ENCODE data around the gene PLIN4. TPM values are rescaled to one million over a fixed set of nuclear protein-coding genes. Genes with fewer than 3 reads are reported as not detected.

The PLIN4 gene
- total and polyA plus RNA-seq, 2 donors (not counting 3 experiments of a cell fraction or from before 2014, with no cell fraction given), result 0.01 TPM; not detected in 1

DNA sequence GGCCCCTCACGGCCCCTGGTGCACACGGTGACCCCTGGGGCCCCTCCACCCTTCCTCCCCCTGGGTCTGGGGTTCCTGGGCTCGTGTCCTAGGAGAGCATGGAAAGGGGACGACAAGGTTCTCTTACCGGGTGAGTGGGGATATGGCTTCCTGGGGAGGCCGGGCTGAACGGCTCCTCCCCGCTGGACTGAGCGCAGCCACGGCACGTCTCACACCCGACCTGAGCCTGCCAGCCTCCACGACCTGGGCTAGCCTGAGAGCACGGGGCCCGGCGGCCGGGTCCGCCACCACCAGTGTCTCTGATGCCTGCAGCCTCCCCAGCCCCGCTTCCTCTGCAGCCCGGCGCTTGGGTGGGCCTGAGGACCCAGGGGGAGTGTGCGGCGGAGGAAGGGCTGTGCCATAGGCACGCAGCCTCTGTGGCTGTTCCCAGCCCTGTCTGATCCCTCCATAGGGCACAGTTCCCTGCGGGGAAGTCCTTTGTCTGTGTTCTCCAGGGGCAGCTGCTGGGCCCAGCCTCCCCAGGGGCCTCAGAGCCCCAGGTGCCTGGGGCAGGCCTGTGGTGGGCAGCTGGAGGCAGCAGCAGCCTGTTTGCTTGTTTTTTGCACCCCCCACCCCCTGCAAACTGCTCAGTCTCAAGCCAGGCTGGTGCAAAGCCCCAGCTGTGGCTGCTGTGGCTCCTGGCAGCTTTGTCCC, 15.0 kb downstream of the PLIN4 start:
- Histone ChIP-seq H4K20me1 (replicated peaks; ENCODE audit: control insufficient read depth, extremely low read depth, insufficient read depth, low read length) (no peaks in the 10 kb centered on the region), H3K9me3 (replicated peaks; ENCODE audit: control insufficient read depth, insufficient read depth, low read length) (no peaks in the 10 kb centered on the region), H3K4me3 (replicated peaks in 1 of 3; ENCODE audit: insufficient read depth in 1 of 3, low read depth in 1 of 3, low read length in 3 of 3) (no peak overlapping the region), H3K36me3 (ENCODE audit: control insufficient read depth in 2 of 2, extremely low read depth in 1 of 2, insufficient read depth in 2 of 2, low read length in 2 of 2) (peaks cover 5 to 29% of the 10 kb centered on the region in 2 experiments), H3K9ac (replicated peaks; ENCODE audit: extremely low read depth, insufficient read depth, low read length) (no peak overlapping the region), H3K9me1 (replicated peaks; ENCODE audit: control insufficient read depth, extremely low read depth, insufficient read depth, low read length) (no peaks in the 10 kb centered on the region), H3K79me2 (ENCODE audit: control insufficient read depth, insufficient read depth, low read length) (no peaks in the 10 kb centered on the region), H3K4me1 (ENCODE audit: control insufficient read depth, extremely low read depth, insufficient read depth, low read length) (peaks cover 10% of the 10 kb centered on the region), H3K27me3 (ENCODE audit: control insufficient read depth in 2 of 2, insufficient read depth in 2 of 2, low read length in 2 of 2) (no peaks in the 10 kb centered on the region), H3K4me2 (ENCODE audit: insufficient read depth, low read length) (no peak overlapping the region), H3K27ac (ENCODE audit: insufficient read depth, low read depth, low read length) (no peak overlapping the region), H2AFZ (ENCODE audit: low read depth, low read length) (no peak overlapping the region)
- intact Hi-C loops (cut with micrococcal nuclease) (no loop called here), dilution Hi-C loops (cut with MboI; ENCODE audit: extremely low pct_ligation_motif_present, low sequenced_read_pairs) (no loop called here)
- DNase-seq (ENCODE audit: low read depth, low spot score) (no peak), FAIRE-seq (no peak)
- POLR2A ChIA-PET, result no interaction called here
- no peak for TF ChIP-seq POLR2A (IDR thresholded peaks at IDR 0.05; ENCODE audit: low read depth, low read length)
- no TSS peak for BruUV-seq (replicated peaks)
- CTCF ChIA-PET, result interaction anchor here (1.7 to 3.1 kb wide), 3 partner anchors 20 to 22 kb away, joined by 7 to 11 read pairs (median 10); no protein-coding TSS in a partner anchor

DNA sequence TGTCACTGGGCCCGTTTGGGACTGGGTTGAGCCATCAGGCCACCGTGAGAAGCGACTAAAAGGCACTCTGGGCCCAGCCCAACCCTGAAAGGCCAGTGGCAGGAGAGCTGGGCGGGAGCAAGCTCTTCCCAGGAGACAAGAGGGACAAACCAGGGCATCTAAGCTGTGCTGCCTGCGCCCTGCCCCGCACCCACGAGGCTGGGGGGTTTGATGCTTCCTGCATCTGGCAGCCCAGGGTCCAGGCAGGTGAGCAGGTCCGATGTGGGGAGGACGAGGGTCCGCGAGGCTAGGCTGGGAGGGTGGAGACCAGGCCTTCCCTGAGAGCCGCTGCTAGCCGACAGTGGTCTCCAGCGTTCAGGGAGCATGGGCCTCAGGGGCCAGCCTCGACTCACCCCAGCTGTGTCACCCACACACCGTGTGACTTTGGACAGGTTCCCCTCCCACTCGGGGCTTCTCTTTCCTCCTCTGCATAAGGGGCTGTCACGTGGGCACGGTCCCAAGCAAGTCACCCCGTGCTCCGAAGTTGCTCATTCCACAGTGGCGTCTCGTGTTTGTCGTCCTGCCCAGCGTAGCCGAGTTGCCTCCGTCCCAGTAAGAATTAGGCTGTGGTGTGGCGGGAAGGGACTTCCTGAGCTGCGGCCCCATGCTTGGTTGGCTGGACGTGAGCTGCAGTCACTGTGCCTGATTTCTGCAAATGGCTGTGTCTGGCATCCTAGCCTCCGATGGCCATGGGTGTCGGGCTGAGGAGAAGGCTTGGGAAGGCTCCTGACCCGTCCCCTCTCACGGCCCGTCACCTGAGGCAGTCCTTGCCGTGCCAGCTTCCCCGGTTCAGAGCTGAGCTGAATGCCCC, 15.8 kb downstream of the PLIN4 start:
- no peaks in the 10 kb centered on the region for H3K79me2 ChIP-seq (ENCODE audit: control insufficient read depth, insufficient read depth, low read length)
- dilution Hi-C loops (cut with MboI; ENCODE audit: extremely low pct_ligation_motif_present, low sequenced_read_pairs), result no loop called here

More for the DNA sequence above, 15.8 kb downstream of the PLIN4 start:
- Histone ChIP-seq H3K4me1 (ENCODE audit: control insufficient read depth, extremely low read depth, insufficient read depth, low read length) (peaks cover 10% of the 10 kb centered on the region), H3K36me3 (ENCODE audit: control insufficient read depth in 2 of 2, extremely low read depth in 1 of 2, insufficient read depth in 2 of 2, low read length in 2 of 2) (peaks cover 5 to 37% of the 10 kb centered on the region in 2 experiments), H3K9me3 (replicated peaks; ENCODE audit: control insufficient read depth, insufficient read depth, low read length) (no peaks in the 10 kb centered on the region), H3K9me1 (replicated peaks; ENCODE audit: control insufficient read depth, extremely low read depth, insufficient read depth, low read length) (no peaks in the 10 kb centered on the region), H3K27ac (ENCODE audit: insufficient read depth, low read depth, low read length) (no peak overlapping the region), H3K9ac (replicated peaks; ENCODE audit: extremely low read depth, insufficient read depth, low read length) (no peak overlapping the region), H2AFZ (ENCODE audit: low read depth, low read length) (no peak overlapping the region), H3K27me3 (ENCODE audit: control insufficient read depth in 2 of 2, insufficient read depth in 2 of 2, low read length in 2 of 2) (no peaks in the 10 kb centered on the region), H3K4me3 (replicated peaks in 1 of 3; ENCODE audit: insufficient read depth in 1 of 3, low read depth in 1 of 3, low read length in 3 of 3) (no peak overlapping the region), H3K4me2 (ENCODE audit: insufficient read depth, low read length) (no peak overlapping the region), H4K20me1 (replicated peaks; ENCODE audit: control insufficient read depth, extremely low read depth, insufficient read depth, low read length) (no peaks in the 10 kb centered on the region)
- CTCF ChIA-PET, result interaction anchor here (1.7 to 3.1 kb wide), 2 partner anchors 21 to 23 kb away, joined by 7 to 10 read pairs; no protein-coding TSS in a partner anchor
- TF ChIP-seq EZH2 (IDR thresholded peaks at IDR 0.05; ENCODE audit: borderline replicate concordance, low read depth, low read length, severe bottlenecking), result no peak
- TF ChIP-seq JUN (IDR thresholded peaks at IDR 0.05; ENCODE audit: borderline replicate concordance, insufficient read depth, insufficient read length, low read depth), result no peak
- no peak for TF ChIP-seq POLR2A (IDR thresholded peaks at IDR 0.05; ENCODE audit: low read depth, low read length)
- TF ChIP-seq, protein P1, sequence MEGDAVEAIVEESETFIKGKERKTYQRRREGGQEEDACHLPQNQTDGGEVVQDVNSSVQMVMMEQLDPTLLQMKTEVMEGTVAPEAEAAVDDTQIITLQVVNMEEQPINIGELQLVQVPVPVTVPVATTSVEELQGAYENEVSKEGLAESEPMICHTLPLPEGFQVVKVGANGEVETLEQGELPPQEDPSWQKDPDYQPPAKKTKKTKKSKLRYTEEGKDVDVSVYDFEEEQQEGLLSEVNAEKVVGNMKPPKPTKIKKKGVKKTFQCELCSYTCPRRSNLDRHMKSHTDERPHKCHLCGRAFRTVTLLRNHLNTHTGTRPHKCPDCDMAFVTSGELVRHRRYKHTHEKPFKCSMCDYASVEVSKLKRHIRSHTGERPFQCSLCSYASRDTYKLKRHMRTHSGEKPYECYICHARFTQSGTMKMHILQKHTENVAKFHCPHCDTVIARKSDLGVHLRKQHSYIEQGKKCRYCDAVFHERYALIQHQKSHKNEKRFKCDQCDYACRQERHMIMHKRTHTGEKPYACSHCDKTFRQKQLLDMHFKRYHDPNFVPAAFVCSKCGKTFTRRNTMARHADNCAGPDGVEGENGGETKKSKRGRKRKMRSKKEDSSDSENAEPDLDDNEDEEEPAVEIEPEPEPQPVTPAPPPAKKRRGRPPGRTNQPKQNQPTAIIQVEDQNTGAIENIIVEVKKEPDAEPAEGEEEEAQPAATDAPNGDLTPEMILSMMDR (IDR thresholded peaks at IDR 0.05; ENCODE audit: extremely low read depth in 1 of 2, insufficient read depth in 1 of 2, low read depth in 1 of 2, low read length in 2 of 2), result no peak
- intact Hi-C loops (cut with micrococcal nuclease), result no loop called here
- BruUV-seq (replicated peaks), result no TSS peak
- no peak for FAIRE-seq
- POLR2A ChIA-PET, result no interaction called here
- DNase-seq (ENCODE audit: low read depth, low spot score), result no peak
